GM18508 (cell line): Measurements from ENCODE around the gene TACR2.

ENCODE experiments used
- ATAC-seq: cut with Tn5 transposase; IDR thresholded peaks from one replicate; pipeline ENCODE4 v1.9.1; 2021; ENCODE audit warnings: moderate number of reproducible peaks; ENCODE audit not compliant: insufficient read depth, unreplicated experiment

The TACR2 gene

GRCh38 chr10:69416695-69417094, at the start of gene TACR2:
TSS of gene TACR2 (minus strand) at chr10:69416918. CDS start at chr10:69416323, 595 bp downstream.
- ATAC-seq: no peak

- no peak for ATAC-seq
Observed at GRCh38 chr10:69466158-69466490, 49.4 kb upstream of the TACR2 start.

GRCh38 chr10:69465457-69466157, 48.9 kb upstream of the TACR2 start:
- ATAC-seq: no peak

- no peak for ATAC-seq
Observed at GRCh38 chr10:69464801-69465401, 48.2 kb upstream of the TACR2 start.

GRCh38 chr10:69464401-69464800, 47.7 kb upstream of the TACR2 start:
- no peak for ATAC-seq

- ATAC-seq: no peak
Observed at GRCh38 chr10:69463886-69464285, 47.2 kb upstream of the TACR2 start.

GRCh38 chr10:69461243-69462025, 44.7 kb upstream of the TACR2 start:
- no peak for ATAC-seq

- no peak for ATAC-seq
Observed at GRCh38 chr10:69460576-69461242, 44.0 kb upstream of the TACR2 start.

- no peak for ATAC-seq
Observed at GRCh38 chr10:69459893-69460575, 43.3 kb upstream of the TACR2 start.

GRCh38 chr10:69459101-69459790, 42.5 kb upstream of the TACR2 start:
- no peak for ATAC-seq

- ATAC-seq: no peak
Observed at GRCh38 chr10:69458430-69459100, 41.8 kb upstream of the TACR2 start.

GRCh38 chr10:69457771-69458237, 41.1 kb upstream of the TACR2 start:
- no peak for ATAC-seq

- no peak for ATAC-seq
Observed at GRCh38 chr10:69456880-69457693, 40.4 kb upstream of the TACR2 start.

GRCh38 chr10:69455006-69455763, 38.5 kb upstream of the TACR2 start:
- no peak for ATAC-seq

- no peak for ATAC-seq
Observed at GRCh38 chr10:69453795-69454194, 37.1 kb upstream of the TACR2 start.

- no peak for ATAC-seq
Observed at GRCh38 chr10:69452676-69453415, 36.1 kb upstream of the TACR2 start.

- ATAC-seq: no peak
Observed at GRCh38 chr10:69451784-69452251, 35.1 kb upstream of the TACR2 start.
